Trophoblast cell (in vitro differentiated cells and primary cell): Measurements from ENCODE around the gene TGFBR3L.

Source experiments
- DNase-seq, 2 donors: peaks; one replicate each; pipeline ENCODE4 v3.0.0-alpha.2; 2016
- H2AFZ ChIP-seq: 2 replicates; pipeline ENCODE4 v1.6.1; 2013; ENCODE audit warnings: low read length, moderate library complexity, mild to moderate bottlenecking; ENCODE audit not compliant: insufficient read depth, poor library complexity
- H2AK5ac ChIP-seq: 2 replicates; pipeline ENCODE4 v1.6.1; 2013; ENCODE audit warnings: mild to moderate bottlenecking, low read length
- H2BK120ac ChIP-seq: 2 replicates; pipeline ENCODE4 v1.6.1; 2013; ENCODE audit warnings: low read length, mild to moderate bottlenecking, moderate library complexity; ENCODE audit not compliant: insufficient read depth, poor library complexity
- H2BK12ac ChIP-seq: 2 replicates; pipeline ENCODE4 v1.6.1; 2013; ENCODE audit warnings: mild to moderate bottlenecking, low read length, moderate library complexity
- H2BK5ac ChIP-seq: 2 replicates; pipeline ENCODE4 v1.6.1; 2013; ENCODE audit warnings: low read length, low read depth, moderate library complexity, mild to moderate bottlenecking; ENCODE audit not compliant: poor library complexity
- H3K14ac ChIP-seq: 2 replicates; pipeline ENCODE4 v1.6.1; 2013; ENCODE audit warnings: mild to moderate bottlenecking, low read length
- H3K18ac ChIP-seq: 2 replicates; pipeline ENCODE4 v1.6.1; 2013; ENCODE audit warnings: mild to moderate bottlenecking, low read length
- H3K23ac ChIP-seq: 2 replicates; pipeline ENCODE4 v1.6.1; 2013; ENCODE audit warnings: low read length
- H3K27ac ChIP-seq: 2 replicates; pipeline ENCODE4 v1.5.1; 2013; ENCODE audit warnings: low read depth, mild to moderate bottlenecking, inconsistent platforms, low read length, moderate library complexity
- H3K27me3 ChIP-seq: 2 replicates; pipeline ENCODE4 v1.6.1; 2013; ENCODE audit warnings: inconsistent platforms, mild to moderate bottlenecking, low read length, moderate library complexity; ENCODE audit not compliant: insufficient read depth
- H3K36me3 ChIP-seq, 2 experiments: 1 replicate in 1 of 2; 2 replicates in 1 of 2; pipeline ENCODE4 v1.6.1; 2013; ENCODE audit warnings: low read length in 2 of 2, mild to moderate bottlenecking in 2 of 2, moderate library complexity in 1 of 2; ENCODE audit not compliant: insufficient read depth in 2 of 2, control insufficient read depth in 1 of 2
- H3K4ac ChIP-seq: 2 replicates; pipeline ENCODE4 v1.6.1; 2013; ENCODE audit warnings: low read depth, mild to moderate bottlenecking, low read length, moderate library complexity
- H3K4me1 ChIP-seq, 2 experiments: 1 replicate in 1 of 2; 2 replicates in 1 of 2; pipeline ENCODE4 v1.6.1; 2013; ENCODE audit warnings: low read length in 2 of 2, mild to moderate bottlenecking in 2 of 2, moderate library complexity in 1 of 2; ENCODE audit not compliant: insufficient read depth in 2 of 2, control insufficient read depth in 1 of 2
- H3K4me2 ChIP-seq: 2 replicates; pipeline ENCODE4 v1.6.1; 2013; ENCODE audit warnings: inconsistent platforms, mild to moderate bottlenecking, low read length, moderate library complexity
- H3K4me3 ChIP-seq: 2 replicates; pipeline ENCODE4 v1.5.1; 2013; ENCODE audit warnings: mild to moderate bottlenecking, low read depth, low read length, inconsistent platforms
- H3K79me1 ChIP-seq: one replicate; pipeline ENCODE4 v1.6.1; 2013; ENCODE audit warnings: low read length
- H3K79me2 ChIP-seq: 2 replicates; pipeline ENCODE4 v1.6.1; 2013; ENCODE audit warnings: low read length, mild to moderate bottlenecking; ENCODE audit not compliant: control insufficient read depth, insufficient read depth, poor library complexity
- H3K9ac ChIP-seq: 2 replicates; pipeline ENCODE4 v1.6.1; 2013; ENCODE audit warnings: mild to moderate bottlenecking, low read length
- H3K9me3 ChIP-seq: 2 replicates; pipeline ENCODE4 v1.6.1; 2013; ENCODE audit warnings: low read depth, mild to moderate bottlenecking, control low read depth, inconsistent platforms, low read length; ENCODE audit not compliant: insufficient read depth
- H4K12ac ChIP-seq: 2 replicates; pipeline ENCODE4 v1.6.1; 2013; ENCODE audit warnings: low read depth, mild to moderate bottlenecking, low read length, moderate library complexity
- H4K8ac ChIP-seq: 2 replicates; pipeline ENCODE4 v1.6.1; 2013; ENCODE audit warnings: low read depth, mild to moderate bottlenecking, low read length, moderate library complexity
- H4K91ac ChIP-seq: one replicate; pipeline ENCODE4 v1.6.1; 2013; ENCODE audit warnings: low read depth, mild to moderate bottlenecking, low read length, moderate library complexity
- WGBS: extraction: QIAGEN DNeasy Blood & Tissue Kit; methylation state at CpG from one replicate; pipeline ENCODE4 v1.1.7; 2013; ENCODE audit warnings: missing lambda C conversion rate; ENCODE audit not compliant: insufficient read length, insufficient coverage; ENCODE audit errors: extremely low coverage; 5-methylcytosine and 5-hydroxymethylcytosine counted together

The TGFBR3L gene

DNA sequence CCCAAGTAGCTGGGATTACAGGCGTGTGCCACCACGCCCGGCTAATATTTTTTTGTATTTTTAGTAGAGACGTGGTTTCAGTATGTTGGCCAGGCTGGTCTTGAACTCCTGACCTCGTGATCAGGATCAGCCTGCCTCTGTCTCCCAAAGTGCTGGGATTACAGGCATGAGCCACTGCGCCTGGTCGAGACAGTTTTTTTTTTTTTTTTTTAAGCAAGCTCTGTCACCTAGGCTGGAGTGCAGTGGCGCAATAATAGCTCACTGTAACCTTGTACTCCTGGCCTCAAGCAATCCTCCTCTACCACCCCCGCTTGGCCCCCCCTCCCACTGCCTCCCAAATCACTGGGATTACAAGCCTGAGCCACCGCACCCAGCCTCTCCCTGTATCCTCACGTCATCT, 17.3 kb upstream of the TGFBR3L start:
- no peak overlapping the region for H3K18ac ChIP-seq
- no peak for DNase-seq
- no peaks in the 10 kb centered on the region for H3K36me3 ChIP-seq
- H4K8ac ChIP-seq = no peak overlapping the region
- no peaks in the 10 kb centered on the region for H3K79me1 ChIP-seq
- no peaks in the 10 kb centered on the region for H3K9me3 ChIP-seq
- H3K23ac ChIP-seq = no peak overlapping the region
- no peak overlapping the region for H2AFZ ChIP-seq
- H3K4me1 ChIP-seq = peaks cover 10 to 11% of the 10 kb centered on the region in 2 experiments
- H2AK5ac ChIP-seq = no peak overlapping the region
- H3K9ac ChIP-seq = no peak overlapping the region
- no peak overlapping the region for H3K14ac ChIP-seq
- no peaks in the 10 kb centered on the region for H3K79me2 ChIP-seq
- H3K4me2 ChIP-seq = no peak overlapping the region
- H2BK5ac ChIP-seq = no peak overlapping the region
- H4K91ac ChIP-seq = no peak overlapping the region
- no peak overlapping the region for H2BK120ac ChIP-seq
- no peak overlapping the region for H3K4me3 ChIP-seq
- H4K12ac ChIP-seq = no peak overlapping the region
- no peaks in the 10 kb centered on the region for H3K27me3 ChIP-seq
- H3K27ac ChIP-seq = no peak overlapping the region
- no peak overlapping the region for H3K4ac ChIP-seq
- no peak overlapping the region for H2BK12ac ChIP-seq
- no CpG with 5 or more reads among the region's 11 CpGs for WGBS

DNA sequence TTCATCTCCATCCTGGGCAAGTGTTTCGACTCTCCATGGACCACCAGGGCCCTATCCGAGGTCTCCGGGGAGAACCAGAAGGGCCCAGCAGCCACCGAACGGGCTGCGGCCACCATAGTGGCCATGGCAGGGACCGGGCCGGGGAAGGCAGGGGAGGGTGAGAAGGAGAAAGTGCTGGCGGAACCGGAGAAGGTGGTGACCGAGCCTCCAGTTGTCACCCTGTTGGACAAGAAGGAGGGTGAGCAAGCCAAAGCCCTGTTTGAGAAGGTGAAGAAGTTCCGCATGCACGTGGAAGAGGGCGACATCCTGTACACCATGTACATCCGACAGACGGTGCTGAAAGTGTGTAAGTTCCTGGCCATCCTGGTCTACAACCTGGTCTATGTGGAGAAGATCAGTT, 15.7 kb upstream of the TGFBR3L start:
- H3K79me1 ChIP-seq = peaks cover 9% of the 10 kb centered on the region
- no peak overlapping the region for H2BK5ac ChIP-seq
- no peak overlapping the region for H3K27ac ChIP-seq
- H2AFZ ChIP-seq = no peak overlapping the region
- no peak overlapping the region for H2BK120ac ChIP-seq
- H4K91ac ChIP-seq = no peak overlapping the region
- H3K4me1 ChIP-seq = peaks cover 17 to 19% of the 10 kb centered on the region in 2 experiments
- no peak overlapping the region for H3K4ac ChIP-seq
- no CpG with 5 or more reads among the region's 16 CpGs for WGBS
- DNase-seq = no peak
- no peak overlapping the region for H3K23ac ChIP-seq
- H3K4me2 ChIP-seq = no peak overlapping the region
- no peak overlapping the region for H2BK12ac ChIP-seq
- no peak overlapping the region for H3K4me3 ChIP-seq
- H3K18ac ChIP-seq = no peak overlapping the region
- peaks cover 2% of the 10 kb centered on the region for H3K9me3 ChIP-seq
- H4K12ac ChIP-seq = no peak overlapping the region
- peaks cover 7% of the 10 kb centered on the region for H3K79me2 ChIP-seq
- H3K14ac ChIP-seq = no peak overlapping the region
- H2AK5ac ChIP-seq = no peak overlapping the region
- no peak overlapping the region for H4K8ac ChIP-seq
- no peaks in the 10 kb centered on the region for H3K27me3 ChIP-seq
- no peaks in the 10 kb centered on the region for H3K36me3 ChIP-seq
- H3K9ac ChIP-seq = no peak overlapping the region

DNA sequence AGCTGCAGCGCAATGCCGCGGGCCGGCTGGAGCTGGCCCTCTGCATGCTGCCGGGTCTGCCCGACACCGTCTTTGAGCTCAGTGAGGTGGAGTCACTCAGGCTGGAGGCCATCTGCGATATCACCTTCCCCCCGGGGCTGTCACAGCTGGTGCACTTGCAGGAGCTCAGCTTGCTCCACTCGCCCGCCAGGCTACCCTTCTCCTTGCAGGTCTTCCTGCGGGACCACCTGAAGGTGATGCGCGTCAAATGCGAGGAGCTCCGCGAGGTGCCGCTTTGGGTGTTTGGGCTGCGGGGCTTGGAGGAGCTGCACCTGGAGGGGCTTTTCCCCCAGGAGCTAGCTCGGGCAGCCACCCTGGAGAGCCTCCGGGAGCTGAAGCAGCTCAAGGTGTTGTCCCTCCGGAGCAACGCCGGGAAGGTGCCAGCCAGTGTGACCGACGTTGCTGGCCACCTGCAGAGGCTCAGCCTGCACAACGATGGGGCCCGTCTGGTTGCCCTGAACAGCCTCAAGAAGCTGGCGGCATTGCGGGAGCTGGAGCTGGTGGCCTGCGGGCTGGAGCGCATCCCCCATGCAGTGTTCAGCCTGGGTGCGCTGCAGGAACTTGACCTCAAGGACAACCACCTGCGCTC, 14.8 kb upstream of the TGFBR3L start:
- no peak overlapping the region for H3K23ac ChIP-seq
- no peak overlapping the region for H3K4me2 ChIP-seq
- peaks cover 16% of the 10 kb centered on the region for H3K79me1 ChIP-seq
- peaks cover 2% of the 10 kb centered on the region for H3K9me3 ChIP-seq
- H3K27me3 ChIP-seq = no peaks in the 10 kb centered on the region
- H3K4ac ChIP-seq = no peak overlapping the region
- H3K27ac ChIP-seq = no peak overlapping the region
- H3K79me2 ChIP-seq = peaks cover 15% of the 10 kb centered on the region
- no peak overlapping the region for H4K91ac ChIP-seq
- no peak overlapping the region for H2AFZ ChIP-seq
- no peaks in the 10 kb centered on the region for H3K36me3 ChIP-seq
- no peak overlapping the region for H2BK5ac ChIP-seq
- H2BK12ac ChIP-seq = no peak overlapping the region
- H4K8ac ChIP-seq = no peak overlapping the region
- no CpG with 5 or more reads among the region's 34 CpGs for WGBS
- no peak for DNase-seq
- H3K14ac ChIP-seq = no peak overlapping the region
- H3K9ac ChIP-seq = no peak overlapping the region
- H3K4me1 ChIP-seq = peaks cover 18 to 20% of the 10 kb centered on the region in 2 experiments
- no peak overlapping the region for H3K4me3 ChIP-seq
- no peak overlapping the region for H2BK120ac ChIP-seq
- H2AK5ac ChIP-seq = no peak overlapping the region
- no peak overlapping the region for H4K12ac ChIP-seq
- no peak overlapping the region for H3K18ac ChIP-seq

DNA sequence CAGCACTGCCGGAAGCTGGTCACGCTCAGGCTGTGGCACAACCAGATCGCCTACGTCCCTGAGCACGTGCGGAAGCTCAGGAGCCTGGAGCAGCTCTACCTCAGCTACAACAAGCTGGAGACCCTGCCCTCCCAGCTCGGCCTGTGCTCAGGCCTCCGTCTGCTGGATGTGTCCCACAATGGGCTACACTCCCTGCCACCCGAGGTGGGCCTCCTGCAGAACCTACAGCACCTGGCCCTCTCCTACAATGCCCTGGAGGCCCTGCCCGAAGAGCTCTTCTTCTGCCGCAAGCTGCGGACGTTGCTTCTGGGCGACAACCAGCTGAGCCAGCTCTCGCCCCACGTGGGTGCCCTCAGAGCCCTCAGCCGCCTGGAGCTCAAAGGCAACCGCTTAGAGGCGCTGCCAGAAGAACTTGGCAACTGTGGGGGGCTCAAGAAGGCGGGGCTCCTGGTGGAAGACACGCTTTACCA, 14.2 kb upstream of the TGFBR3L start:
- no peak overlapping the region for H4K8ac ChIP-seq
- H3K14ac ChIP-seq = no peak overlapping the region
- H3K27ac ChIP-seq = no peak overlapping the region
- H2AFZ ChIP-seq = no peak overlapping the region
- no peaks in the 10 kb centered on the region for H3K27me3 ChIP-seq
- peaks cover 16% of the 10 kb centered on the region for H3K79me1 ChIP-seq
- H3K18ac ChIP-seq = no peak overlapping the region
- no peak overlapping the region for H3K4me3 ChIP-seq
- no peak overlapping the region for H3K4me2 ChIP-seq
- no peaks in the 10 kb centered on the region for H3K36me3 ChIP-seq
- peaks cover 17% of the 10 kb centered on the region for H3K79me2 ChIP-seq
- no peak overlapping the region for H4K91ac ChIP-seq
- no peak overlapping the region for H2BK5ac ChIP-seq
- no peak for DNase-seq
- no peak overlapping the region for H3K23ac ChIP-seq
- no peak overlapping the region for H2BK12ac ChIP-seq
- no peak overlapping the region for H2AK5ac ChIP-seq
- no peak overlapping the region for H2BK120ac ChIP-seq
- H3K9me3 ChIP-seq = peaks cover 2% of the 10 kb centered on the region
- H4K12ac ChIP-seq = no peak overlapping the region
- peaks cover 15% of the 10 kb centered on the region in 2 experiments for H3K4me1 ChIP-seq
- no peak overlapping the region for H3K9ac ChIP-seq
- WGBS = no CpG with 5 or more reads among the region's 21 CpGs
- H3K4ac ChIP-seq = no peak overlapping the region
